NCI-H446 treated with DMSO at 0.1 percent for 48 hours (cell line): ENCODE results near the gene ADISSP.

Experiments
- DNase-seq: peaks from one replicate; lab custom pipeline; 2025; lab: John Stamatoyannopoulos, UW

ADISSP gene

DNA sequence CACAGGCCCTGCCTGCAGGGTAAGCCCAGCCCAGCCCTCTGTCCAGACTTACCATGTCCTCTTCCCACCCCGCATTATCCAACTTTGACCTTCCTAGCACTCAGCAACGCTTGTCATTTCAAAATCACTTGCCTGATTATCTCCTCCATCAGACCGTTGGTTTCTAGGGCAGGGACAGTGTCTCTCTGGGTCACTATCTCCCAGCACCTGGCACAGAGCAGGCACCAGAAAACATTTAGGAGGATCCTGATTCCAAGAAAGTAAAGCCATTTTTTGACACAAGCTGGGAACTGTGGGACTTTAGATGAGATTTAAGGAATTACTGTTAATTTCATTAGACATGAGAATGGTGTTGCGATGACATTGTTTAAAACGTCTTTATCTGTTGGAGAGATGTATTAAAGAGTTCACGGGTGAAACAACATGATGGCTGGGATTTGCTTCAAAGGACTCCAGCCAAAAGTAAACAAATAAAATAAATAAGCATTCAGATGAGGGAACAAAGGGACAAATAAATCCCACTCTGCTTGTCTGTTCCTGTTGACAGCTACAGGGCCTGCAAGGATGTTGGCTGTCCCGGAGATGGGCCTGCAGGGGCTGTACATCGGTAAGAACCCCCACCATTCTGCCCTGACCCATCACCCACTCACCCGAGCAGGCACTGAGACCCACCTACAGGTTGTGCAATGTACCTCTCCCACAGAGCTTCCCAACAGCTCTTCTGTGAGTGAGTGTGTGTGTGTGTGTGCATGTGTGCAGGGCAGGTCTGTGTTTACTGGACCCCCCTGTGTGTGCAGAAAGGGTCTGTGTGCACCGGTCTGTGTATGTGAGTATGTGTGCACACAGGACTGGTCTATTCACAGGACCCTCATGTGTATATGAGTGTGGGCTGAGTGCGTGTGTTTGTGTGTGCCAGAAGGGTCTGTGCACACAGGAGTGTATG is 29.2 kb downstream of the ADISSP start:
- DNase-seq, result no peak

DNA sequence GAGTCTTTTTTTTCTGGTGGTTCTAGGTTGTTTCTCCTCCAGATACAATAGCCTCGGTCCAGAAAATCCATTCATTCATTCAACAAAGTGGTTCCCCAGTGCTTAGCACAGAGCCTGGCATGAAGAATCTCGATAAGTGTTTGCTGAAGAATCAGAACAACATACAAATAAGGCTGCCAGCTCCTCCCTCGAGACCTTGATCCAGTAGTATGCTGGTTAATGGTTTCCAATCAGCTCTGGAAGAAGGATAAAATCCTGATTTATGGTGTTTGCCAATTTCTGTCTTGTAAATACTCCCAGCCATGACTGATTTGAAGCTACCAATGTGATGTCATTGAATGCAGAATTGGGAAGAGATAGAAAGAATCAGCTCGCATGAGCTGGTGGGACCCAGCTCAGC is 31.8 kb downstream of the ADISSP start:
- DNase-seq, result no peak

DNA sequence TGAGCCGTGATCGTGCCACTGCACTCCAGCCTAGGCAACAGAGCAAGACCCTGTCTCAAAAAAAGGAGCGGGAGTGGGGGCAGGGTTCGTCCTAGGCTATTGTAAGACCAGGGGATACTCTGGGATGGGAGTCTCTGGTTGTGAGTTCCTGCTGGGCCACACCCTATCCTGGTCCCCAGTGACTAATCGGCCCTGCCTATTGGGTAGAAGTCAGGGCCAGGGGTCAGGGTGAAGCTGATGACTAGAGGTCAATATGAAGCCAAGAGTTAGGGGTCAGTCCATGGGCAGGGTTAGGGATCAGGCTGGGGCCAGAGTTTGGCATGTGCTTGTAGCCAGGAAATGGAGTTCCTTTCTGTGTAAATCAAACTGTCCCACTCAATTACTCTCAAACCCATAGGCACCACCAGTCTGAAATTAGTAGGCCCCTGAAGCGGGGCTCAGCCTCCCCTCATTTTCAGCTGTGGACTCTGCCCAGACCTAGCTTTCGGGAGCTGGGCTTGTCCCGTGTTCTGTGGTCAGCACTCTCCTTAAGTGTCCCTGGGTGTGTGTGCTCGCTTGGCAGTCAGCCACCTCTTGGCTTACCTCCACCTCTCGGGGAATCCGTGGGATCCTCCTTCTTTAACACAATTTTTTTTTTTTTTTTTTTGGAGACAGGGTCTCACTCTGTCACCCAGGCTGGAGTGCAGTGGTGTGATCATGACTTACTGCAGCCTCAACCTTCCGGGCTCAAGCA is 33.3 kb downstream of the ADISSP start:
- no peak for DNase-seq

DNA sequence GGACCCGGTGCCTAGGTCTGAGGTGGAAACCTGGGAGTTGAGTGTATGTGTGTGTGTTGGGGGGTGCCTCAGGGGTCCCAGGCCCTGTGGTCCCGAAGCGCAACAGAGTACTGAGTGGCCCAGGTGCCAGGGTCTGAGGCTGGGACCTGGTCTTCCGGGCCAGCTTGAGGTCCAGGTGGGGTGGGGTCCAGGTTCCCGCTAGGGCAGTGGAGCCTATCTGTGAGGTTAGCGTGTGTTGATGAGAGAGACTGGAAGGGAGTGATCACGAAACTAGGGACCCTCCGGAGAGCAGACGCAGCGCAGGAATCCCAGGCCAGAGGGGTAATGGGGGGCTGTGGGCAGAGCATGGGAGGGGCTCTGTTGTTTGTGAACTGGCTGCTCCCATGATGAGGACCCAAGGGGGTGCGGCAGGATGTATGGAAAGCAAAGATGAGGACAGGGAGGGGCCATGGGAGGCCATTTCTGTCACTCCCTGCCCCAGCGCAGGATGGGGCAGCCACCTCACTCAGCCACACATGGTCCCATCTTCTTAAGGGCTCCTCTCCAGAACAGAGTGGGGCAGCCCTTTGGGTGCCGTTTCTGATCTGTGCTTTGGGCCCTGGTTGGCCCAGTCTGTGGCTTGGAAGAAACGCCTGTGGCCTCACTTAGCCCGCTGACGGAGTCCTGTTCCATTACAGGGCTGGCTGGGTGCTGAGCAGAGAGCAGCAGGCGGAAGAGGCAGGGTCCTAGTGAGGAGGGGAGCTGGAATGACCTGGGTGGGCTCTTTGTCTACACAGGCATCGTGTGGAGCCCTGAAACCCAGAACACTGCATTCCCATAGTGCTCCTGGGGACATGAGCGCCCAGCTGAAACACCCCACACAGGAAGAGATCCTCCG is 34.2 kb downstream of the ADISSP start:
- DNase-seq, result no peak

DNA sequence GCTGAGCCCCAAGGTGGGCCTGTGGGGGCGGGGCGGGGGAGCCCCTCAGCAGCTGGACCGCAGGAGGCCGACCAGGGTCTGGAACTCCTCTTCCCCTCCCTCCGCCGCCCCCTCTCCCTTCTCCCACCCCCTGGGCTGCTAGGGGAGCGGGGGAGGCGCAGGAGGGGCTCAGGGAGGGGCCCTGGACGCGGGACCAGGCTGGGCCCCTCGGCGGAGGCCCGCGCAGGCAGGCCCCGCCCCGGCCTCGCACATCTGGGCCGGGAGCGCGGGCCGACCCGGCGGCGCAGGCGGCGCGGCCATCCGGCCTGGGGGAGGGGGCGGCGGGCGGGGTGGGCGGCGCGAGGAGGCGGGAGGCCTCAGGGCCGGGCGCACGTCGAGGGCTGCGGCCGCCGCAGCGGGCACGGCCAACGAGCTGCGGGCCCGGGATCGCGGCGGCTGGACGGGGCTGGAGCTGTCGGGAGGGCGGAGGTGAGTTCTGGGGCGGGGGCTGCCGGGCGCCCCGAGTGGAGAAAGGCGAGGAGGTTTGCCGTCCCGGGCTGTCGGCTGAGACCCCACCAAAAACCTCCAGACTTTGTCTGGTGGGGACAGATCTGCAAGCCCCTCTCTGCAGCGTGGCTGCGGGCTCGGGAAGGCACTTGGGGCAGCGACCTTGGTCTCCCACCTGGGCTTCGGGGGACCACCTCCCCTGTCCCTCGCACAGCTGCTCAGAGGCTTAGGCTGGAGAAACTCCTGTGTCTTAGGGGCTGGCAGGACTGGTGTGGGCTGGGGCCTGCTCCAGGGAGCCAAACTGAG is 35.0 kb downstream of the ADISSP start, which contains the start of gene HSPA12B:
HSPA12B (plus strand) TSS at position 359 of the 792 bp plus-strand sequence. CDS start 5,990 bp downstream, outside the sequence.
- no peak for DNase-seq

DNA sequence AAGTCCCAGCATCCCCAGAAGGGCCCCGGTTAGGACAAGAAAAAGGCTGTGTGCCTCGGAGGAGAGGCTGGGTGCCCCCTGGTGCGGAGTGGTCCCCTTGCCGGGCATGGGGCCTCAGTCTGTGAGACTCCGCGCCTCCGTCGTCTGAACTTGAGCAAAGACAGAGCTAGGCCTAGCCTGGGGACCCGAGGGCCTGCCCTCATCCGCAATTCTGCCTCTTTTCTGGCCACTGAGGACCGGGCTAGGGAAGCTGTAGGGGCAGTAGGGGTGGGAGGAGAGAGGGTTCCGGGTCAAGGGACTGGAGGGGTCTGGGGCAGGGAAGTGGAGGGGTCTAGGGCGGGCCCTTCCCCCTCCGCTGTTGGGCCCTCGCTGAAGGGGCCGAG is 35.6 kb downstream of the ADISSP start:
- DNase-seq, result no peak

DNA sequence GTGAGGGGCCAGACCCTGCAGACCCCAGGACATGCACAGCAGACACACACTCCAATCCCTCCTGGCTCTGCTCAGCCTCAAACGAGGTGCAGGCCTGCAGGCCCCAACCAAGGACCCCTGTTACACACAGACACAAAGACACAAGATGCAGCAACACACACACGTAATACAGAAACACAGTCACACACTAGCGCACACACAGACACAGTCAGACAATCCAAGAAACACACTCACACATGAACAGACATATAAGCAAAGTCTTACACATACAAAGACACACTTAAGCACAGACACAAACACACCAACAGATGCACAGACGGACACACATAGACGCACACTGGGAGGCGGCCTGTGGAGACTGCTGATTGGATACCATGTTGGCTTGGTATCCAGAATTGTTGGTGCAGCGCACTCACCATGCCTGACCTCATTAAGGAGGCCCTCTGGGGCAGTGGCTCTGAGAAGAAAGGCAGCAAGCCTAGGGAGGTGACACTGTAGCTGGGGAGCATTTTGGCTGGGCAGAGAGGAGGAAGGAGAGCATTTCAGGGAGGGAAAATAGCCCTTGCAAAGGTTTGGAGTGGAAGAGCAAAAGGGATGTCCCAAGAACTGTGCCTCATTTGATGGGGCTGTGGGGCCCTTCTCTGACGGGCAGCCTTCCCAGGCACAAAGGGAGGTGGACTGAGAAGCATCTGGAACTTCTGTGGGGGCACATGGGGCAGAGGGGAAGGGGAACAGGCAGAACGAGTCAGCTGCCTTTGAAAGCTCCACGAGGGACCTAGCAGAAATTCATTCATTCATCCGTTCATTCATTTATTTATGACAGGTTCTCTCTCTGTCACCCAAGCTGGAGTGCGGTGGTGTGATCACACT is 36.5 kb downstream of the ADISSP start:
- DNase-seq, result no peak

DNA sequence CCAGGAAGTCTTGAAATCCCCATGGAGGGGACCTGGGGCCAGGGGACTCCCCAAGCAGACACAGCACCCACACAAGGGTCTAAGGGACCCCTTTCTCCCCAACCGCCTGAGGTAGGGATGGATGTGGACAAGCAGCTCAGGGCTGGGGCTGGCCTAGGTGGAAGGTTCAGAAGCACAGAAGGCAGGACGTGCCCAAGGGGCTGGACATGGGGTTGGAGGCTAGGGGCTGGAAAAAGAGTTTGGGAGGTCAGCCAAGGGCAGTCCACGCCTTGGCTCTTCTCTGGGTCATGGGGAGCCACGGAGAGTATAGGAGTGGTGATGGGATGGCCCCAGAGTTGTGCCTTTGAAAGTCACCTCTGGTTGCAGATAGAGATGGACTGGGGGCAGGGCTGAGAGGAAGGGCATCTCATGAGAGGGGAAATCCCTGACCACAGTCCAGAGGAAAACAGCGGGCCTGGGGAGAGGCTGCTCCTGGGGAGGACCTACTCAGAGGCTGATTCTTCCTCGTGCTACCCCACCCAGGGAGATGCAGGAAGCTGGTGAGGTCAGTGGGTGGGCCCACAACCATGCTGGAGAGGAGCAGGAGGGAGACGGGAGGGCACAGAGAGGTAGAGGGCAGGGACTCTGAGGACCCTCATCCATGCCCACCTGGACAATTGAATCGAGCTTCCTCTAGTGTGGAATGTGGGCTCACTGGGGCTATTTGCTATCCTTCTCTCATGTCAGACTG is 37.6 kb downstream of the ADISSP start:
- DNase-seq, result no peak

DNA sequence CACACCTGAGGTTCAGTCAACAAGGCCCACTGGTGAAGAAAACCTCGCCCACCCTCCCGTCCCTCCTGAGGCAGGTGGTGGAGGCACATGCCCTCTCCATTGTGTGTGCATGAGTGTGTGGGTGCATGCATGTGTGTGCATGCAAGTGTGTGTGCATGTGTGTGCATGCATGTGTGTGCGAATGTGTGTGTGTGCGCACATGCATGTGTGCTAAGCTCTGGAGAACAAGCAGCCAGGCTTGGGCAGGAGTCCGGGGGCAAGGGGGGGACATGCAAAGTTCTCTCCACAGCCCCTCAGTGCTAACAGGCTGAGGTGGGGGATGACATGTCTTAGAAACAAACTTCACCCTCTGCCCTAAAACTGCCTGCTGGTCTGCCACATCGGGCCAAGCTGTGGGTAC is 38.2 kb downstream of the ADISSP start:
- DNase-seq, result no peak

DNA sequence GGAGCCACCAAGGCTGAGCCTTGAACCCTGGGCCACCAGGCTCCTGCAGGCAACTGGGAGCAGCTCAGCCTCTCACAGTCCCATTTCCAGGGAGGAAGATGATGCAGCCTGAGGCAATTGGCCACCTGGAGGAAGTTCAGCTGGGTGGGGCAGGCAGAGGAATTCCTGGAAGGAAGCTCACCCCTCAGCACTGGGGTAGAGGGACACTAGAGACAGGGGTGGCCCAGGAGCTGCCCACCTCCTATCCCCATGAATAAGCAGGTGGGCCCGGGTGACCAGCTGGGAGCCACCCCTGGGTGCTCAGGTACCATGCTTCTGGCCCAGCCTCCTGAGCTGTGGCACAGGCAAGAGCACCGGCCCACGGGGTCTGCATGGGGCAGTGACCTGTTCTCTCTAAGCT is 38.7 kb downstream of the ADISSP start:
- no peak for DNase-seq

DNA sequence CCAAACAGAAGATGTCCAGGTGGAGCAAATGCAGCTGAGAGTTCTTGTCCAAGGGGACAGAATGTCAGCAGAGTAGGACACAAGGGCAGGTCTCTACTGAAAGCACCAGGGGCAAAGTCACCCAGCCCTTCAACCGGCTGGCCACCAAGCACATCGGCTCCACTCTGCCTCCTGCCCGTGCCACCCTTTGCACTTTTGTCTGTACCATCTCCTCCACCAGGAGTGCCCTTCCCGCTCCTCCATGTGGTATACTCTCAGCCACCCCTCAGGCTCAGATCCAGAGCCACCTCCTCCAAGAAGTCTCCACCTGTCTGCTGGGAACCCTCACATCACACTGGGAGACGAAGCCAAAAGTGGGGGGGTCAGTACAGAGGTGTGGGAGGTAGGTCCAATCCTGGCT is 39.2 kb downstream of the ADISSP start:
- no peak for DNase-seq

DNA sequence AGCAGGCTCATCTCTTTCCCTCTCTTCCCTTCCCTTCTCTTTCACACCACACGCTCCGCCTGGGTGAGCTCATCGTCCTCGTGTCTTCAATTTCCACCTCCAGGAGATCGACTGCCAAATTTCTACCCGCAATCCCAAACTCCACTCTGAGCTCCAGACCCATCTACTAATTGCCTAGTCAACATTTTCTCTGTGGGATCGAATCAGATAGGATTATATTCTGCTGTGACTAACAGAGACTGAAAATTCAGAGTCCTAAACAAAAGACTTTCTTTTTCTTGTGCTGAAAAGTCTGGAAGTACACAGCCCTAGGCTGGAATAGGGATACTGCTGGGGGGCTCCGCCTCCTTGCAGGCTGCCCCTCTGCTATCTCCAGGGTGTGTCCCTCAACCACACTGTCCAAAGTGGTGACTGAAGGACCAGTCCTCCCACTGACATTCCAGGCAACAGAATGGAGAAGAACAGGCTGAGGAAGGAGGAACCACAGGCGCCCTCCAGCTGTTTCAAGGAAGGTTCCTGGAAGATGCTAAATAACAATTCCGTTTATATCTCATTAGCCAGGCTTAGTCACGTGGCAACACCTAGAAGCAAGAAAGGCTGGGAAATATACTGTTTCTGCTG is 40.0 kb downstream of the ADISSP start:
- no peak for DNase-seq

DNA sequence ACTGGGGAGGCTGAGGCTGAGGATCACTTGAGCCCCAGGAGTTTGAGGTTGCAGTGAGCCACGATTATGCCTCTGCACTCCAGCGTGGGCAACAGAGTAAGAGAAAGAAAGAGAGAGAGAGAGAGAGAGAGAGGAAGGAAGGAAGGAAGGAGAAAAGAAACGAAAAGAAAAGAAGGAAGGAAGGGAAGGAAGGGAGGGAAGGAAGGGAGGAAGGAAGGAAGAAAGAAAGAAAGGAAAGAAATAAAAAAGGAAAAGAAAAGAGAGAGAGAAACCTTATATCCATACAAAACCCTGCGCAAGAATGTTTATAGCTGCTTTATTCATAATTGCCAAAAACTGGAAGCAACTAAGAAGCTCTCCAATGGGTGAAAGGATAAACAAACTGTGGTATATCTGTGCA is 43.2 kb downstream of the ADISSP start:
- DNase-seq, result no peak

DNA sequence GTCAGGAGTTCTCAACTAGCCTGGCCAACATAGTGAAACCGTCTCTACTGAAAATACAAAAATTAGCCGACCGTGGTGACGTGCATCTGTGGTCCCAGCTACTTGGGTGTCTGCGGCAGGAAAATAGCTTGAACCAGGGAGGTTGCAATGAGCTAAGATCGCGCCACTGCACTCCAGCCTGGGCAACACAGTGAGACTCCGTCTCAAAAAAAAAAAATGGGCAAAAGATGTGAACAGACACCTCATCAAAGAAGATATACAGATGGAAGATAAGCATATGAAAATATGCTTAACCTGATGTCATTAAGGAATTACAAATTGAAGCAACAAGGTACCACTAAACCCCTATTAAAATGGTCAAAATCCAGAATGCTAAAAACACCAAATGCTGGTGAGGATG is 44.3 kb downstream of the ADISSP start:
- no peak for DNase-seq

DNA sequence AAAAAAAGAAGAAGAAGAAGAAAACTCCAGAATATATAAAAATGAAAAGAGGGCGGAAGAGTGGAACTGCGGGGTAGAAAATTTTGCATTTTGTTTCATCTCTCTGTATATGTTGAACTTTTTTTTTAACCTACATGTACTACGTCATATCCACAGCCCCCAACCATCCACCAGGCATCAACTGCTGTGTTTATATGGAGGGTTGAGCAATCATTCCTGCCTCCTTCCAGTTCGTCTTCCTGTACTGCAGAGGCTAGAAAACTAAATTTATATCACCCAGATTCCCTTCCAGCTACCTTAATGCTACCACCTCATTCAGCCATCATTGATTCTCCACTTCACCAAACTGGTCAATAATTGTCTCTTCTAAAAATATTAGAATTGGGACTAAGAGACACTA is 45.6 kb downstream of the ADISSP start:
- DNase-seq, result no peak

DNA sequence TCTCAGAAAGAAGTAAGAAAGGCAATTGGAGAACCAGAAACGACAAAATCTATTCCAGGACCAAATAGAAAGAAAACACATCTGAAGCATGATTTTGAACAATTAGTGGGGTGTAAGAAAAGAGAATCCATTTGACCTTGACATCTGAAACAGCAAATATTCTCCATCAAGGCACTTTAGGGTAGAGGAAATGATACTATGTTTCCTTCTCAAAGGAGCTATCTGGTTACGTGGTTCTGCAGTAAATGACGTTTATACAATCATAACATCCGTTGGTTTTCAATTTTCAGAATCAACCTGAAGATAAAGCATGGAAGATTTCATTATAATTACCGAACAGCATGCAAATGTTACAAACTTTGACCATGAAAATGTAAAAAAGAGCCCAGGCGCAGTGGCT is 46.9 kb downstream of the ADISSP start:
- DNase-seq, result no peak

DNA sequence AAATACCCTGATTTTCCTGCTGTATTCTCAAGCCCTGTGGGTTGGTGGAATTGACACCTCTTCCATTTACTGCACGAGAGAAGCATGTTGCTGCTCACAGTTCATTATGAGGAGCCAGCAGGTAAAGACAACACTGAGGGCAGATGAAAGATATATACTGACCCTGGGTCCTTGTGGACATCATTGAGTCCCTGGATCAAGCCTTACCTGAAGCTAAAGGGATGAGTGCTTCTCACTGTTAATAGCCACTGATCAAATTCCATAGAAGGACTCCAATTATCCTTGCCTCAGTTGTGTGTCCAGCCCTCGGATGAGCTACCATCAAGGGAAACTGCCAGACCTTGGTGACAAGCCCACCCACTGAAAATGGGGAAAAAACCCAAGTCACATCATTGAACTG is 47.5 kb downstream of the ADISSP start:
- DNase-seq, result no peak

DNA sequence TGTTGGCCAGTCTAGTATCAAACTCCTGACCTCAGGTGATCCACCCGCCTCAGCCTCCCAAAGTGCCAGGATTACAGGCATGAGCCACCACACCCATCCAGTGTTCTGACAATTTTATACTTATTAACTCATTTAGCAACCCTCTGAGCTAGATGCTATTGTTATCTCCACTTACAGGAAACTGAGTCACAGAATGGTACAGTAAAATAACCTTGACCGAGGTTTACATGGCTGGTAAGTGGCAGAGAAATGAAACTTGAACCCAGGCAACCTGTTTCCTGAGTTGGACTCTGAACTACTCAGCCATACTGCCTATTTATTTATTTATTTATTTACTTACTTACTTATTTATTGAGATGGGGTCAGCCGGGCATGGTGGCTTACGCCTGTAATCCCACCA is 48.5 kb downstream of the ADISSP start:
- no peak for DNase-seq

DNA sequence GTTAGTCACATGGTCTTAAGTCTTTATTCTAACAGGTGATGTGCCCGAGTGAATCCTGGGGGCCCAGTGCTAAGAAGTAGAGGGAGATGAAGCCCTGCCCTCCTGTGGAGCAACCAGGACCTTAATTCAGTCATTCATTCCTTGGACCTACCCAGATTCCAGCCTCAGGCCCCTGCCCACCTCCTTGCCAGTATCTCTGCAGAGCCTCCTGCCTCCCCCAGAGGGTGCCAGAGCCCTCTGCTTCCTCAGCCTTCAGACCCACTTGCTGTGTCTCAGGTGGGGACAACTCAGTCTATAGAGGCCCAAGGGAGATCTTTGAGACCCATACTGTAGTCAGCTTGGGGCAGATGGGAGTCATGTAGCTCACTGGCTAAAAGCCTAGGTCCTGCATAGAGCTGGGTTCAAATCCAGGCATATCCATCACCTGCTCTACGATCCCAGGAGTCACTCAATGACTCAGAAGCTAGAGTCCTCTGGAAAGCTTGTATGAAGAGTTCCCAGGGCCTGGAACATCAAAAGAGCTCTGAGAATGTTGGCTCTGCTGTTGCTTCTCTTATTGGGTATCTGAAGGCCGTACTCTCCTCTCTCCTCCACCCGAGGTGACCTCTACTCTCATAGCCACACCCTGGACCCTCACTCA is 51.2 kb downstream of the ADISSP start:
- DNase-seq, result peak; percentile 8
